Measurements from ENCODE around the gene NPRL2.

The NPRL2 gene

DNA sequence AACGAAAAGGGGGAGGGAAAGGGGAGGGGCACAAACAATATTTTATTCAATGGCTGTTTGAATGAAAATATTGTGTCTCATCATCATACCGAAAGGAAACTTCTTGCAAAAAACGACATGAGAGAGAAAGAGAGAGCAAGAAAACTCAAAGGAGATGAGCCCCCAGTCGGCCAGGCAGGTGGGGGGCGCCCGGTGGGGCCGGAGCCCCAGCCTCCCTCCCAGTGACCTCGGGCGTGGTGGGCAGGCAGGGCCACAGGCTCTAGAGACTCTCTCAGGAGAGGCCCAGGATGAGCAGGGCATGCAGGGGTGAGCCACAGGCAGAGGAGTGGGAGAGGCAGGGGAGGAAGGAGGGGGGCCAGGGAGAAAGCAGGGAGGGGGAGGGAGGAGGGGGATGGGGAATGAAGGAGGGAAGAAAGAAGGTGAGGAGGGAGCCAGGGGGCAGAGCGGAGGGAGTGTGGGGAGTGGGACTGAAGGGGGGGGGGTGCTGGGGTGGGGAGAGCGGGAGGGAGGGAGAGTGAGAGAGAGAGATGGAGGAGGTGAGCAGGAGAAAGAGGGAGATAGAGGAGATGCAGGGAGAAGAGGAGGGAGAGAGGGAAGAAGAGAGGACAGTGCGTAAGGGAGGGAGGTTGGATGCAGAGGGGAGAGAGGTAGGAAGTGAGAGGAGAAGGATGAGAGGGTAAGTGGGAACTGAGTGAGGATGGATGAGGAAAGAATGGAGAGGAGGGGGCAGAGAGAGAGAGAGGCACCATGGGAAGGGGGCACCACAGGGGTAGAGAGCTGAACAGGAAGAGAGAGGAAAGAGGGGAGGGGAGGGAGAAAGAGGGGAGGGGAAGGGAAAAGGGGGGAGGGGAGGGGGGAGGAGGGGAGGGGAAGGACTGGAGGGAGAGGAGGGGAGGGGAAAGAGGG, 22.8 kb upstream of the NPRL2 start:
- DNase-seq = no peak

- DNase-seq = no peak
These were observed 21.8 kb upstream of the NPRL2 start for GRCh38 chr3:50372349-50372748.

GRCh38 chr3:50371133-50371685, 20.6 kb upstream of the NPRL2 start:
- no peak for DNase-seq

GRCh38 chr3:50370594-50370993, 20.0 kb upstream of the NPRL2 start:
- DNase-seq = no peak

- no peak for DNase-seq
These were observed 18.6 kb upstream of the NPRL2 start for GRCh38 chr3:50369012-50369670.

DNA sequence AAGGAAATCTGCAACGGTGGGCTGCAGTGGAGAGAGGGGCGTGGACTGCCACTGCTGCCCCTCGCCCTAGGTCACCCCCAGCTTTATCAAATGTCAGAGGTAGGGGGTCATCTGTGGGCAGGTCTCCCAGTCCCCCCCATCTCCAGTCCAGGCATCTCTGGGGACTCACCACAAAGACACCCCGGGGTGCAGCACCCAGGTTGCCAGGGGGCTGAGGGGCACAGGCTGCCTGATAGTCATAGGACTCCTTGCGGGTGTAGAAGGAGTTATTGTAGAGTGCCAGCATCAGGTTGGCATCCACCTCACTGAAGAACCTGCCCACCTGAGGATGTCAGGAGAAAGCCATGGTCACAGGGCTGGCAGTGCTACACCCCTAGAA, 15.3 kb upstream of the NPRL2 start:
- DNase-seq = no peak

DNA sequence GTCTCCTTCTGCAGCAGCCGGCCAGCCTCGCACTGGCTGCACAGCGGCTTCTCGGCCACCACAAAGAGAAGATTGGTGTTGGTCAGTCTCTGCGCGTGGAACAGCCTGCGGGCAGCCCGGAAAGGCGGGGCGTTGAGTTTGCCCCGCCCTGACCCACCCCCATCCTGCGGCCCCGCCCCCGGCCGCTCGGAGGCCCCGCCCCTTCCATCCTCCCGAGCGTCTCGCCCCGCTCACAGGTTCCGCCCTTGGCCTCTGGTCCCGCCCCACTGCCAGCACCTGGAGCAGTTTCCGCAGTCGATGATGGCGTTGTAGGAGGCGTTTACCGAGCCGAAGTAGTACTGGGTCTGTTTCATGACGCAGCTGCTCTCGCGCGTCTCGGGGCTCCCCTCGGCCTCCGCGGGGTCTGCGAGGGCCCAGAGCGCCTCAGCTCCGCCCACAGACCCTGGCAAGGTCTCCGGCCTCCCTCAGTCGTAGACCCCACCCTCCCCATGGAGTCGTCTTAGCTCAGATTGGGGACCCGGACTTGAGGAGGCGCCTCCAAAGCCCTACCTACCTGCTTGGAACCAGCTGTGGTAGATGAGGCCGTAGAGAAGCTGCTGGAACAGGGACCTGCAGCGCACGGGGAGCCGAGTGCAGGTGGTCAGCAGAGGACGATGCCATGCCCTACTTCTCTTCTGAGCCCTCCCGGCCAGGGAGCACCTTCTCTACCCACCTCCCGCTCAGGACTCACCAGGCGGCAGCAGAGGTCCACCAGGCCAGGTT, 14.7 kb upstream of the NPRL2 start:
- peak; percentile 94 for DNase-seq

DNA sequence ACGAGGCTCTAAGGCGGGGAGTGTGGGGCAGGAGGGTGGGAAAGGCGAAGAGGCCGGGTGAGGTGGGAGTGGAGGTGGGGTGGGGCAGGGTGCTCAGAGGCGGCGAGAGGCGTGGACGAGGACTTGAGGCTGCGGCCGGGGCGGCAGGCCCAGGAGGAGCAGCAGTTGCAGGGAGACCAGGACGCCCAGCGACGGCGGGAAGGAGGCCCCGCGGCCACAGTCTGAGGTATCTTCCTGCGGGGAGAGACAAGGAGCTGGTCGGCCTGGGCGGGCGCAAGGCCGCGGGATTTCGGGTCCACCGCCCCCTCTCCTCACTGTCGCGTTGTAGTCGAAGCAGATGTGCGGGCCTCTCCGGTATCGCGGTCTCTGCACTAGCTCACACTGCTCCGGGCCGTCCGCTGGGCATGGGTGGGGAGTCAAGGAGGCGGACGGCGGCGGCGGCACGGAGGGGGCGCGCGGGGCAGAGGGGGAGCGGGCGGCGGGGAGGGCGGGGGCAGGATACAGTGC, 14.1 kb upstream of the NPRL2 start:
- no peak for DNase-seq

DNA sequence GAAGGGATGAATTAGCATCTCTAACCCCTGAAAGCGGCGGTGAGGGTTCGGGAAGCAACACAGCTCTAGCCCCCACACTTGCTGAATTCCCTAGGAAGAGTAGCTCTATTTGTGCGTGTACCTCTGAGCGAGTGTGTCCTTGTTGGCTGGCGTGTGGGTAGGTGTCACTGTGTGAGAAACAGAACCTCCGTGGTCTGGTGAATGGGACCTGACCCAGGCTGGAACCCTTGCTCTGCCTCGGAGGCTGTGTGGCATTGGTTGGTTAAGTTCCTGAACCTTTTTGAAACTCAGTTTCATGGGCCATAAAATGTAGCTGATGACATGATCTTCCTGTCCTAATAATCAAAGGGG, 9.2 kb upstream of the NPRL2 start:
- no peak for DNase-seq

GRCh38 chr3:50358911-50359759, 8.6 kb upstream of the NPRL2 start, which contains the start of gene TMEM115:
TMEM115 (minus strand) TSS chr3:50359521; CDS start chr3:50359063, 458 bp downstream.
- peak; percentile 97 for DNase-seq

GRCh38 chr3:50358355-50358910, 7.9 kb upstream of the NPRL2 start:
- no peak for DNase-seq

DNA sequence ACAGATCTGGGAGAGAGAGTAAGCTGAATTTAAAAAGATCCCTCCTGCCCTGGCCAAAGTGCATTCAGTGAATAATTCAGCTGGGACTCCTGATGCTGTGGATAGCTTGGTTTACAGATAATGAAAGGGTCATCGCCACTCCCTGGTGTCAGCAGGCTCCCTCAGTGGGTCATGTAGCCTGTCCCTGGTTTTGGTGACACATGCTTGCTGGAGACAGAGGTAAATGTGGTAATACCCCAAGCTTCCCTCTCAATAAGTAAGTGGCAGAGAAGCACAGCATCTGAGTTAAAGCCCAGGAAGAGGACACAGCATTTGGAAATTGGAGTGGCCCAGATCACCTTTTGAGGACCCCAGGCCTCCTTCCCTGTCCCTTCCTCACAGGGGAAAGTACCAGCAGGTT, 6.9 kb upstream of the NPRL2 start:
- no peak for DNase-seq

DNA sequence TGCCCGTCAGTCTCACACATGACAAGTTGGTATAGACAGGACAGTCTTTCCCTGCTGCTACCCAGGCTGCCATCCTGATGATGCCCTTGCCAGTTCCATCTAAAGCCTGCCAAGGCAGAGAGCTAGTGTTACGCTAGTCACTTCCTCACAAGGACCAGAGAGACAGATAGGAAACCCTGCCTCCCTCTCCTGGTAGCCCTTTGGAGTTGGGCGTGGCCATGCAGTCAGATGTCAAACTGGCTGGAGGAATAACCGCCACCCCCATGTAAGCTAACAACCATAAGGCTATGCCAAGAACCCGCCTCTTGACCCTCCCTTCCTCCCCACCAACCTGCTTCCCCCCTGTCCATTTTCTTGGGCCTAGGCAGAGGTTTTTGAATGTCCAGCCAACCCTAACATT, 6.0 kb upstream of the NPRL2 start:
- DNase-seq = no peak

DNA sequence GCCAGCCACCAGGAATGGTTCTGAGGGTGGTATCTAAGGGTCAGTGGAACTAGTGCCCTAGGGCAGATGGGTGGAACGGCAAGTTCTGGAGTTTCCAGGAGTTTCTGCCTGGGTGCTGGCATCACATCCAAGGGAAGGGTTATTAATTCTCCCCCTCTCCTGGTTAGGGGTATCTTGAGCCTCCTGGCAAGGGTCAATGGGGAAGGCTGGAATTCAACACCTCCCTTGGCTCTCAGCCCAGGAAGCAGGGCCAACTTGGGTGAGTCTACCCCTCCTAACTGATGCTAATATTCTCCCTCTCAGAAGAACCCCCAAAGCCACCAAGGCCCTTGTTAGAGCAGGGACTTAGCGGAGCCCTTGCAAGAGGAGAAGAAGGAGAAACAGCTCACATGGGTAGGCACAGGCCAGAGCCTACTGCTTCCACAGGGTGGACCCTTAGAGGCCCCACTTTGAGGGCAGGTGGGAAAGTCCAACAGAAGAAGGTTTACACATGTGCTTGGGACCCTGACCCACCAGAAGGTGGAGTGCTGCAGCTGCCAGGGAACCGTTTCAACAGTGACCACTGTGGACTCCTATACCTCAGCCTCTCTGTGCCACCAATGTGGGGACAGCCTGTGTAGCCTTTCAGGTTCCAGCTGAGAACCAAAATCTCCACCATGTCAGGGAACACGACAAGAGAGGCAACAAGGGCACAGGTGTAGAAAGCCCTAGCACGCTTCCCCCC, 5.4 kb upstream of the NPRL2 start:
- DNase-seq = no peak

GRCh38 chr3:50354850-50355249, 4.3 kb upstream of the NPRL2 start:
- no peak for DNase-seq

- no peak for DNase-seq
These were observed 3.7 kb upstream of the NPRL2 start for GRCh38 chr3:50354186-50354764.

- DNase-seq = no peak
These were observed 2.9 kb upstream of the NPRL2 start for GRCh38 chr3:50353245-50354004.

DNA sequence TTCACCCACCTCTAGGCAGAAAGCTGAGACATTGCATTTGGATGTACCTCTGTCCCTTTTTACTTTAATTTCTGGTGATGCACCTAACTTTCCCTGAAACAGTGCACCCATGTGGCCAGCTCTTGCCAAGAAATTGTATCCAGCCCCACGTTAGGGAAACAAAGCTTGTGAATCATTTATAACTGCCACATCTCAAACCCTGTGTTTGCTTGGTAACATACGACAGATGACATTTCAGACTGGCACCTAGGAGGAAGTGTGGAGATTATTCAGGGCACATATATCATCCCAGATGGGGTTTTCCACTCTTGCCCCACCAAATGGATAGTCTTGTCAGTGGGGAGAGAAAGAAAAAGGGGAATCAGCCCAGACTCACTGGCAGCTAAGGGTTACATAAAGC, 2.2 kb upstream of the NPRL2 start:
- no peak for DNase-seq

GRCh38 chr3:50351323-50351697, 735 bp upstream of the NPRL2 start:
- DNase-seq = no peak

- no peak for DNase-seq
These were observed 405 bp downstream of the NPRL2 start for GRCh38 chr3:50350213-50350526.

Measured in stimulated activated CD4-positive, alpha-beta T cell treated with anti-CD3 and anti-CD28 coated beads, Interleukin-4, amount 100 ng/mL, for 24 hours (primary cell).